ENCODE results near the gene NFATC4. TPM values are rescaled to one million over a fixed set of nuclear protein-coding genes. Genes with fewer than 3 reads are reported as not detected.
A peak's percentile ranks its signal among the peaks of the same experiment; 100 is the strongest.

Gene NFATC4
- total RNA-seq, 2 experiments from 2014 or later = 0.11 to 0.30 TPM

- intact Hi-C loops (cut with DNase I, micrococcal nuclease) = no loop called here
- H3K27me3 Mint-ChIP-seq = peaks cover 12% of the 10 kb centered on the region
- ATAC-seq (no peak), DNase-seq (no peak)
- no peaks in the 10 kb centered on the region for H3K36me3 Mint-ChIP-seq (ENCODE audit: low read depth)
- no peaks in the 10 kb centered on the region for H3K4me1 Mint-ChIP-seq
- no peak overlapping the region for H3K4me3 Mint-ChIP-seq
- CTCF ChIA-PET = interaction anchor here (0.9 to 1.2 kb wide), 2 partner anchors 35 to 41 kb away, joined by 4 read pairs; no protein-coding TSS in a partner anchor
- H3K27ac Mint-ChIP-seq = no peak overlapping the region
- no peaks in the 10 kb centered on the region for H3K9me3 Mint-ChIP-seq (ENCODE audit: low read depth)
- POLR2A ChIA-PET = interaction anchor here (0.7 kb wide), 1 partner anchor 156 kb away, joined by 3 read pairs; no protein-coding TSS in a partner anchor
These were observed 22.9 kb downstream of the NFATC4 start for GRCh38 chr14:24390701-24391468.

GRCh38 chr14:24392325-24393091, 24.5 kb downstream of the NFATC4 start:
- Mint-ChIP-seq H3K9me3 (ENCODE audit: low read depth) (no peaks in the 10 kb centered on the region), H3K36me3 (ENCODE audit: low read depth) (no peaks in the 10 kb centered on the region), H3K27me3 (peaks cover 10% of the 10 kb centered on the region), H3K4me1 (no peaks in the 10 kb centered on the region), H3K4me3 (no peak overlapping the region), H3K27ac (no peak overlapping the region)
- no peak for DNase-seq
- no peak for ATAC-seq
- ChIA-PET CTCF (no interaction called here), POLR2A (no interaction called here)
- intact Hi-C loops (cut with DNase I, micrococcal nuclease) = no loop called here

GRCh38 chr14:24394275-24394674, 26.3 kb downstream of the NFATC4 start:
- POLR2A ChIA-PET = no interaction called here
- no peaks in the 10 kb centered on the region for H3K4me1 Mint-ChIP-seq
- no peak for ATAC-seq
- H3K27ac Mint-ChIP-seq = no peak overlapping the region
- intact Hi-C loops (cut with DNase I, micrococcal nuclease) = no loop called here
- H3K4me3 Mint-ChIP-seq = no peak overlapping the region
- no peaks in the 10 kb centered on the region for H3K9me3 Mint-ChIP-seq (ENCODE audit: low read depth)
- no peak for DNase-seq
- CTCF ChIA-PET = interaction anchor here (0.6 to 1.2 kb wide), 2 partner anchors 34 to 37 kb away, joined by 3 read pairs; no protein-coding TSS in a partner anchor
- H3K27me3 Mint-ChIP-seq = peaks cover 7% of the 10 kb centered on the region
- no peaks in the 10 kb centered on the region for H3K36me3 Mint-ChIP-seq (ENCODE audit: low read depth)

GRCh38 chr14:24395609-24396582, 27.9 kb downstream of the NFATC4 start:
- intact Hi-C loops (cut with DNase I, micrococcal nuclease) = no loop called here
- ATAC-seq = no peak
- Mint-ChIP-seq H3K4me1 (peaks cover 4% of the 10 kb centered on the region), H3K27ac (no peak overlapping the region), H3K9me3 (ENCODE audit: low read depth) (no peaks in the 10 kb centered on the region), H3K4me3 (no peak overlapping the region), H3K27me3 (peaks cover 9% of the 10 kb centered on the region), H3K36me3 (ENCODE audit: low read depth) (no peaks in the 10 kb centered on the region)
- no peak for DNase-seq
- POLR2A ChIA-PET = no interaction called here
- CTCF ChIA-PET = interaction anchor here (1.0 to 2.2 kb wide), 7 partner anchors 10 to 62 kb away, joined by 3 to 9 read pairs (median 3); no protein-coding TSS in a partner anchor

GRCh38 chr14:24397639-24398292, 29.8 kb downstream of the NFATC4 start:
- H3K4me1 Mint-ChIP-seq = peaks cover 4% of the 10 kb centered on the region
- DNase-seq (no peak), ATAC-seq (no peak)
- no peak overlapping the region for H3K27ac Mint-ChIP-seq
- no peaks in the 10 kb centered on the region for H3K36me3 Mint-ChIP-seq (ENCODE audit: low read depth)
- ChIA-PET CTCF (interaction anchor here (0.8 to 1.3 kb wide), 3 partner anchors 11 to 75 kb away, joined by 3 read pairs; no protein-coding TSS in a partner anchor), POLR2A (no interaction called here)
- H3K4me3 Mint-ChIP-seq = no peak overlapping the region
- intact Hi-C loops (cut with DNase I, micrococcal nuclease) = no loop called here
- peaks cover 4% of the 10 kb centered on the region for H3K27me3 Mint-ChIP-seq
- H3K9me3 Mint-ChIP-seq (ENCODE audit: low read depth) = no peaks in the 10 kb centered on the region

- intact Hi-C loops (cut with DNase I, micrococcal nuclease) = no loop called here
- CTCF ChIA-PET = no interaction called here
- Mint-ChIP-seq H3K36me3 (ENCODE audit: low read depth) (no peaks in the 10 kb centered on the region), H3K27ac (no peak overlapping the region), H3K27me3 (peaks cover 6% of the 10 kb centered on the region), H3K4me3 (no peak overlapping the region), H3K4me1 (peaks cover 4% of the 10 kb centered on the region), H3K9me3 (ENCODE audit: low read depth) (no peaks in the 10 kb centered on the region)
- ATAC-seq (no peak), DNase-seq (no peak)
- POLR2A ChIA-PET = interaction anchor here (0.8 kb wide), 1 partner anchor 19 kb away, joined by 3 read pairs; no protein-coding TSS in a partner anchor
These were observed 30.3 kb downstream of the NFATC4 start for GRCh38 chr14:24398293-24398652.

GRCh38 chr14:24398653-24399446, 30.9 kb downstream of the NFATC4 start, which contains the start of gene NYNRIN:
Gene NYNRIN, plus strand, starts transcription at chr14:24399003. Its CDS starts 244 bp downstream, at chr14:24399247.
- POLR2A ChIA-PET = interaction anchor here (0.8 kb wide), 1 partner anchor 20 kb away, joined by 3 read pairs; no protein-coding TSS in a partner anchor
- H3K9me3 Mint-ChIP-seq (ENCODE audit: low read depth) = no peaks in the 10 kb centered on the region
- intact Hi-C loops (cut with DNase I, micrococcal nuclease) = no loop called here
- DNase-seq (peak; percentile 44), ATAC-seq (peak; percentile 76)
- peaks cover 4% of the 10 kb centered on the region for H3K27me3 Mint-ChIP-seq
- peak within 1 kb of the TSS; percentile 13 for H3K4me3 Mint-ChIP-seq
- CTCF ChIA-PET = interaction anchor here (1.9 kb wide), 1 partner anchor 32 kb away, joined by 8 read pairs; no protein-coding TSS in a partner anchor
- H3K27ac Mint-ChIP-seq = no peak within 1 kb of the TSS
- H3K36me3 Mint-ChIP-seq (ENCODE audit: low read depth) = no peaks in the 10 kb centered on the region
- H3K4me1 Mint-ChIP-seq = peaks cover 4% of the 10 kb centered on the region

GRCh38 chr14:24399447-24399822, 31.5 kb downstream of the NFATC4 start:
- peak; percentile 10 for ATAC-seq
- no peaks in the 10 kb centered on the region for H3K36me3 Mint-ChIP-seq (ENCODE audit: low read depth)
- H3K4me1 Mint-ChIP-seq = peaks cover 4% of the 10 kb centered on the region
- no peak overlapping the region for H3K27ac Mint-ChIP-seq
- POLR2A ChIA-PET = no interaction called here
- DNase-seq = no peak
- intact Hi-C loops (cut with DNase I, micrococcal nuclease) = no loop called here
- H3K27me3 Mint-ChIP-seq = peaks cover 4% of the 10 kb centered on the region
- no peaks in the 10 kb centered on the region for H3K9me3 Mint-ChIP-seq (ENCODE audit: low read depth)
- CTCF ChIA-PET = interaction anchor here (1.9 kb wide), 1 partner anchor 32 kb away, joined by 8 read pairs; no protein-coding TSS in a partner anchor
- H3K4me3 Mint-ChIP-seq = peak overlapping the region; percentile 13

GRCh38 chr14:24399999-24400718, 32.2 kb downstream of the NFATC4 start:
- peak overlapping the region; percentile 13 for H3K4me3 Mint-ChIP-seq
- H3K9me3 Mint-ChIP-seq (ENCODE audit: low read depth) = no peaks in the 10 kb centered on the region
- DNase-seq = no peak
- ChIA-PET POLR2A (no interaction called here), CTCF (interaction anchor here (1.9 kb wide), 1 partner anchor 31 kb away, joined by 8 read pairs; no protein-coding TSS in a partner anchor)
- intact Hi-C loops (cut with DNase I, micrococcal nuclease) = no loop called here
- H3K36me3 Mint-ChIP-seq (ENCODE audit: low read depth) = no peaks in the 10 kb centered on the region
- no peak overlapping the region for H3K27ac Mint-ChIP-seq
- peaks cover 8% of the 10 kb centered on the region for H3K27me3 Mint-ChIP-seq
- no peak for ATAC-seq
- peaks cover 4% of the 10 kb centered on the region for H3K4me1 Mint-ChIP-seq
